GM21447 (cell line): ENCODE measurements around the gene STAT5A.

Source experiments
- ATAC-seq: cut with Tn5 transposase; IDR thresholded peaks from one replicate; pipeline ENCODE4 v1.9.1; 2021; ENCODE audit not compliant: unreplicated experiment

STAT5A gene

GRCh38 chr17:42266918-42267766, 21.2 kb upstream of the STAT5A start:
- ATAC-seq = no peak

DNA sequence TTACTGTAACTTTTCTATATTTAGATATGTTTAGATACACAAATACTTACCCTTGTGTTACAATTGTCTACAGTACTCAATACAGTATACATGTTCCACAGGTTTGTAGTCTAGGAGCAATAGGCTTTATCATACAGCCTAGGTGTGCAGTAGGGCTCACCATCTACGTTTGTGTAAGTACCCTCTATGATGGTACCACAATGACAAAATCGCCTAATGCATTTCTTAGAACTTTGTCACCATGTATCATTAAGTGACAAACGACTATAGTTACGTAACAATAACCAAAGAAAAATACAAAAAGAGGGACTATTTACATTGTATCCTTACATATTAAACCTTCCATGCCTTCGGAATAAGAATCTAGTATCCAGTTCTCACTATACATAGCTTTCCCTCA, 20.1 kb upstream of the STAT5A start:
- ATAC-seq = no peak

GRCh38 chr17:42270170-42270535, 18.1 kb upstream of the STAT5A start:
- no peak for ATAC-seq

GRCh38 chr17:42270596-42270995, 17.7 kb upstream of the STAT5A start:
- no peak for ATAC-seq

DNA sequence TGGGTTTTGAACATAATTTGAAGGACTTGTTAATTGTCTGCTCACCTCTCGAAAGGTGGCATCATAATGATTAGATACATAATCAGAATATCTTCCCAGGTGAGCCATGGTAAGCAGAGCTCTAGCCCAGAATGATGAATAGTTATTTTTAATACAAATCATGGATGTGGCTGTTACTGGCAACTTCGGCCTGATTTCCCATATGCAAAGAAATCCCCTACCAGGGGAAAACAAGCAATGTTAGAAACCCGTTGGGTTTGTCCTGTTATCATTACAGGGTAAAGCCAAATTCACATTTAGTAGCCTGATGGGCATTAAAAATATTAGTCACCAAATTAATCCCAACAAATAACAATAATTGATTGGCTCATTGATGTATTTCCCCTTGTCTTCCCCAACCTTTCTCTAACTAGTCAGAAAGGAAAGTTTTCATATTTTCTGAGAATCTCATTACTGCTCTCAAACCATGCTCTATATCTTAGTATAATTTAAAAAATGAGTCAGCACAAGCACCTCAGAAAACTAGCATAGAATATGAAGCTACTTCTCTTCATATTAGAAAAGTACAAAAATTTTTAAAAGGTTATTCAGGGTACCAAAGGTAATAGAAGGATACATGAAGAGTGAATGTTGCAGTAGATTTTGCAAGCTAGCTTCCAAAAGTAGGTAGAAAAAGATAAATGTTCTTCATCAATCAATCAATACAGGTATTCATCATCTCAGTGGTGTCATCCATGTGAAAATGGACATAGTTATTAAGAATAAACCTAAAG, 17.1 kb upstream of the STAT5A start:
- no peak for ATAC-seq

DNA sequence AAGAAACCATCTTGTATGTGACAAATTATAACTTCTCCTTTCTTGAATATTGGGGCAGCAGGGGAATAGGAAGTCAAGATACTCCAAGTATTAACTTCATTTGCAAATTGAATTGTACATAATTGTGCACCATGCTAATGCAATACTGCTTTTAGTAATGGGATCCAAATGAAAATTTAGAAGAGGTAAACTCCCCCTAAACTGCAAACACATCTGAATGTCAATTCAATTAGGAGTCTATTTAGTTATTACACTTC, 16.6 kb upstream of the STAT5A start:
- ATAC-seq = no peak

DNA sequence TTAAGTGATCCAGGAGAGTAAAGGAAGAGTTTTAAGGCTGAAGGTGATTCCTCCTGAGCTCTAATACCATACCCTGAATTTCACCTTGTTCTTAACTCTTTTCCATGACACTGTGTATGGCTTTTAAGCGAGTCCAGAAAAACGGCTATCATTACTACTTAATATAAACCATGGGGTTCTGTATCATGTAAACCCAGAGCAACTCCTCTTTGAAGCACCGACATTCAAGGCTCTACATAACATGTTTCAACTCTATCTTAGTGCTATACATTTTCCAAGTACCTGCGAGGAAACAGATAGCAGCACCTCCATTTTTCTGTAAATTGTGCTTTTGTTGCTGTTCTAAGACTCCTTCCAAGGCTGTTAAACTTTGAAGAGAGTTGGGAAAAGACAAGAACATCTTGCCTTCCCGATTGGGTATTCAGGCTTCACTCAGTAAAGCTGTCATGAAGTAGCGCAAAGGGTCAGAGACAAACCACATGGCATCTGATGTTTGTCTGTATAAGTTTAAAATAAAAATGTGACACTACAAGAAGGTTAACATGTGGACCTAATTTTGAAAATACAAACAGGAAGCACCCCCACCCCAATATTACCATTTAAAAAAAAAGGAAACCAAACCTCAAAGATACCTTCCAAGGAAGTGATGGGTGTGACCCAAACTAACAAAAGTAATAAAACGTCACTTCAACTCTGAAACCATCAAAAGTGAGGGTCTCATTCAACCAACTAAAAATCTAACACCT, 16.0 kb upstream of the STAT5A start:
- ATAC-seq = no peak

DNA sequence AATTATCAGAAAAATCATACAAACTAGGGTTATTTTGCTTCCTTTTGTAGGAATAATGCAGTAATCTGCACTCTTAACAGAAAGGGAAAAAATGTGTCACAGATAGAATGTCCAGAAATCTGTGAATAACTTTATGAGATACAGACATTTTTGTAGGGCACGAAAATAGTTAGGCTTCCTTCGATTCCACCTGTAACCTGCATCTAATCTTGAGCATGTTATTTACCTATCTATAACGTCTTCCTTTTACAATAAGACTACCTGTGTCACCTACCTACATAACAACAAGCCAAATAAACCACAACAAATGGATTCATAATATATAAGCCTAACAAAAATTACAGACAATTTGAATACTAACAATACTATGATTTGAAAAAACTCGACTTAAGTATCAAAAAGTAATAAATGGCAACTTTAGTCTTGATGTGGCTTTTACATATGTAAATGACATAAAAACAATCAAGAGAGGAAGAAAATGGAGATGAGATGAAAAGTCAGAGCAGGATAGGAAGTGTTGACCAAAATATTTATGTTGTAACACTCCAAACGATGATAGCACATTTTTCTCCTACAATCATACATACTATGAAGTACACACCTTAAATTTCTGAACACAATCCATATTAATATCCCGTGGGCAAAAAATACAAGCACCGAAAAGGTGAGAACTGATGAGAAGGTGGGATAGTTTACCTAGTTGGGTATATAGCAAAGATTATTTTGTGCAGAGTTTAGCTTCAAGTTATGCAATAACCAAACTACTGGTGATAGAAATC, 14.6 kb upstream of the STAT5A start:
- no peak for ATAC-seq

GRCh38 chr17:42274253-42274542, 14.1 kb upstream of the STAT5A start:
- no peak for ATAC-seq

GRCh38 chr17:42274812-42275526, 13.3 kb upstream of the STAT5A start:
- ATAC-seq = no peak

DNA sequence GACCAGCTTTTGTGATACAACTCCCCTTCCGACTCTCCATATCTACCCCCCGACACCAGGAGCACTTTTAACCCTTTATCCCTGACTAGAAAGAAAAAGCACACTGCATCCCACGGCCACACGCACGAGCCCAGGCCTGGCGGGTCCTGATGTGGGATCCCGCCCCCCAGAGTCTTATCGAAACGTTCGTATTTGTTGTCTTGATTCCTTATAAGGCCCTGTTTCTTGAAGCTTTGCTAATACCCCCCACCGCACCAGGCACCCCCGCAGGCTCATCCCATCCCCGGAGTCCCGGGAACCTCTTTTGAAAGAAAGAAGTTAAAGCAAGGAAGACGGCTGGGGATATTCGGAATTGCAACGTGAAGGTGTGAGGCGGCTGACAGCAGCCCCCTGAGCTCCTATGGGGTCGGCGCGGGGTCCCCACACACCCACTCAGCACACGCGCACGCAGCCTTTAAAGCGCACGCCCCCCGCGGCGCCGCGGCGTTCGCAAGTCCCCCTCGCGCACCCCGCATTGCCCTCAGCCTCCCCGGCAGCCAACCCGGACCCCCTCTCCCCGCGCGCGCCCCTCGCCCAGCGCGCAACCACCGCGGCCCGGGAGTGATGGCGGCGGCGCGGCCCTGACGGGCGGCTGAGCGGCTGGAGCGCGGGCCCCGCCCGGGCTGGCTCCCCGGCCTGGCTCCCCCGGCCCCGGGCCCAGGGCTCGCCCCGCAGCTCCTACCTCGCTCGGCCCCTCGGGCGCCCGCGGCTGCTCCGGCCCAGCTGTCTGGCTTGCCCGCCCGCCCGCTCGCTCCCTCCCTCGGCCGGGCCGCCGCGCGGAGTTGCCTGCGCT, 12.6 kb upstream of the STAT5A start:
- peak; percentile 26 for ATAC-seq

DNA sequence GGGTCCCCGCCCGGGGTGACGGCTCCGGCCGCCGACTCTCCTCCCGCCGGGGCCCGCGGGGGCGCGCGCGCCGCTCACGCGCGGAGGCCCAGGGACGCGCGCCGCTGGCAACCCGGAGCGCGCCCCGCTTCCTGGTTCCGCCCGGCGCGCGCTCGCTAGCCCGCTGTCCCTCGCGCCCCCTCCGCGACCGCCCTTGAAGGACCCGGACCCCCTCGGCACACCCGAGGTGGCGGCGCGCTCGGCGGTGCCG, 12.0 kb upstream of the STAT5A start, which contains the start of gene STAT5B:
Gene STAT5B (minus strand): TSS at position 33 of the 250 bp plus-strand sequence. CDS start 44,264 bp downstream, outside the sequence.
- peak; percentile 50 for ATAC-seq

DNA sequence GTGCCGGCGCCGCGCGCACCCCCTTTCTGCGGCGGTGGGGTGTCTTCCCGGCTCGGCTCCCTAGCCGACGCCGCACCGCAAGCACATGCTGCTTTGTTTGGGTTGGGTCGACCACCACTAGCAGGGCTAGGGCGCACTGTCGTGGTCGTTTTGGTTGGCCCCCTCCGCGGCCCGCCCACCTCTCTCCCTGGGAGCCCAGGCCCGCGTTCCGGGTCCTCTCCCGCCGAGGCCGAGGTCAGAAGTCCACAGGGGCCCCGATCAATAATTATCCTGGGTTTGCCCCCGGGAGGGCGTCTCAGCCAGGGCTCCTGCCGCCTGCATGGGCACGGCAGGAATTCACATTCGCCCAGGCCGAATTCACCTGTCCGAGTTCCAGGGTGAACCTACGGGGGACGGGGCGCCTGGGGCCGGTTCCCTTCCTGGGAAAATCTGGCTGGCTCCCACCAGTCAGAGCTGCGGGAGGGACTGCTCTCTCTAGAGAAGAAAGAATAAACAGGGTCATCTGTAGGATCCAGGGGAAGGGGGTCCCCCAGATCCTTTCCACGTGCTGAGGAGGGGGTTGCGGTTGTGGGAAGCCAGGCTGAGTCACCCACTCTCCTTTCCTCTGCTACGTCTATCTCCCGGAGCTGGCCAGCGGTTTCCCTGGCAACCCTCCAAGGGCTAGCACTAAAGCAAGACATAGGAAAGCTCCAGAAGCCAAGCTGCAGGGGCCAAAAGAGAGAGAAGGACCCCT, 11.5 kb upstream of the STAT5A start:
- ATAC-seq = peak; percentile 28

GRCh38 chr17:42277342-42277712, 11.0 kb upstream of the STAT5A start:
- no peak for ATAC-seq

GRCh38 chr17:42279776-42280630, 8.3 kb upstream of the STAT5A start:
- no peak for ATAC-seq

DNA sequence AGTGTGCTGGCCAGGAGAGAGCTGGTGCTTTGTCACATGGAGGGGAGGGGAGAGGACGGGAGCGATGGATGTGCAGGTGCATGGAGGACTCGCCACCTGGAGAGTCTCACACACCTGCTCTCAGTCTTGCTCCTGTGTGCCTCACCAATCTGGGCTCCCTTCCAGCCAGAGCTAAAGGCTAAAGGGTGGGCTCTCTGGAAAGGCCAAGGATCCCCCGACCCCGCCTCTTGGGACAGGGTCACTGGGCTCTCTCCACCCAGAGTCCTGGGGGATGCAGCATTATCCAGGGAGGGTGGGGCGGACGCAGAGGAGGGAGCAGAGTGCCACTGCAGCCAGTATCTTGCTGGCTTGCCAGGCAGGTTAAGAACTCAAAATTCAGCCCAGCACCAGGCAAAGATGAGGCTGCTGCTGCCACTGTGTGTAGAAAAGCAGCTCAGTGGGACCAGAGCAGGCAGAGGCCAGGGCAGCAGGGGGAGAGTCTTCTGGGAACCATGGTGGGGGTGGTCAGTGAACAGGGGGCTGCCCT, 6.7 kb upstream of the STAT5A start:
- ATAC-seq = no peak

DNA sequence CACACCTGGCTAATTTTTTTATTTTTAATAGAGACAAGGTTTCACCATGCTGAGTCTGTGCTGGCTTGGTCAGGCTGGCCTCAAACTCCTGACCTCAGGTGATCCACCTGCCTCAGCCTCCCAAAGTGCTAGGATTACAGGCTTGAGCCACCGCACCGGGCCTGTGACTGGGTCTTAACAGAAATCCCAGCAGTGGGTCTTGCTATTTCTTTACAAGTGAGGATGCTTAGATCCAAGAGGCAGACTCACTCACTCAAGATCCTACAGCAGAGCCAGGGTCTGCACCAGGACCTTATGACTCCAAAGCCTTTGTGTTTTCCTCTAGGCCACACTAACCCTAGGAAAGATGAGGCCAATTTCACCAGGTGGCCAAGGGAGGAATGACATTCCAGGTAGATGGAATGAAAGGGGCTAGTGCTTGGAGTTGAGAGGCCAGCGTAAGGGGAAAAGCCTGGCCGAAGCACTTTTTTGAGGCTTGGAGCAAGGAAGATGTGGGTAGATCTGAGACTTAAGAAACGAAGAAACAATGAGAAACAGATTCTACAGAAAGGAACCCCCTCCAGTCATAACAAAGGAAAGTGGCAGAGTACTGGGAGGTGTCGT, 5.7 kb upstream of the STAT5A start:
- ATAC-seq = no peak
